Activated CD4-positive, alpha-beta T cell treated with anti-CD3 and anti-CD28 coated beads, Interleukin-2, amount 10 ng/mL, durations not matched to agents 7 days and 5 days (primary cell): Measurements from ENCODE around the gene LMNA. TPM values are rescaled to one million over a fixed set of nuclear protein-coding genes. Genes with fewer than 3 reads are reported as not detected.

Source experiments
- CTCF ChIA-PET: fragments of 350-600 bp; sonication (Branson Sonifier 250); formaldehyde crosslinking; loops from one replicate; lab custom pipeline; 2021; ENCODE audit warnings: antibody characterized with exemption; lab: Charles Lee
- POLR2A ChIA-PET: fragments of 350-600 bp; sonication (Branson Sonifier 250); formaldehyde crosslinking; loops from one replicate; lab custom pipeline; 2021; ENCODE audit warnings: antibody characterized with exemption; lab: Charles Lee
- DNase-seq: peaks from one replicate; pipeline ENCODE4 v3.0.0-alpha.2; 2020
- H3K27ac Mint-ChIP-seq: one replicate; pipeline ENCODE4 v1.8.0; 2021; ENCODE audit warnings: mild to moderate bottlenecking, moderate library complexity, mixed read lengths
- H3K27me3 Mint-ChIP-seq: one replicate; pipeline ENCODE4 v1.8.0; 2021; ENCODE audit warnings: mixed read lengths
- H3K36me3 Mint-ChIP-seq: one replicate; pipeline ENCODE4 v1.8.0; 2021; ENCODE audit warnings: low read depth, mixed read lengths
- H3K4me1 Mint-ChIP-seq: one replicate; pipeline ENCODE4 v1.8.0; 2021; ENCODE audit warnings: mixed read lengths
- H3K4me3 Mint-ChIP-seq: one replicate; pipeline ENCODE4 v1.8.0; 2021; ENCODE audit warnings: mild to moderate bottlenecking, moderate library complexity, mixed read lengths
- H3K9me3 Mint-ChIP-seq: one replicate; pipeline ENCODE4 v1.8.0; 2021; ENCODE audit warnings: mixed read lengths
- total RNA-seq, 2 experiments: library from RNA; stranded (reverse); gene quantifications; one replicate each; pipeline ENCODE4 v1.2.3, GENCODE V29; 2021

LMNA gene
- total RNA-seq, 2 experiments from 2014 or later = 38.3 to 43.5 TPM

GRCh38 chr1:156083800-156084790, 30.4 kb upstream of the LMNA start:
- ChIA-PET CTCF (interaction anchor here (0.8 to 26.9 kb wide), 3 partner anchors 10 to 40 kb away, joined by 4 to 645 read pairs (median 4); partner anchors contain the start of gene LMNA), POLR2A (no interaction called here)
- no peak for DNase-seq
- Mint-ChIP-seq H3K9me3 (no peaks in the 10 kb centered on the region), H3K4me1 (peaks cover 4% of the 10 kb centered on the region), H3K27ac (no peak overlapping the region), H3K27me3 (peaks cover 62% of the 10 kb centered on the region), H3K36me3 (no peaks in the 10 kb centered on the region), H3K4me3 (peak overlapping the region; percentile 75)

- no peak overlapping the region for H3K4me3 Mint-ChIP-seq
- no peak for DNase-seq
- H3K27me3 Mint-ChIP-seq = peaks cover 51% of the 10 kb centered on the region
- CTCF ChIA-PET = interaction anchor here (1.3 to 26.9 kb wide), 2 partner anchors 11 to 37 kb away, joined by 4 to 645 read pairs; partner anchors contain the start of gene LMNA
- H3K36me3 Mint-ChIP-seq = no peaks in the 10 kb centered on the region
- H3K27ac Mint-ChIP-seq = no peak overlapping the region
- POLR2A ChIA-PET = no interaction called here
- H3K4me1 Mint-ChIP-seq = peaks cover 5% of the 10 kb centered on the region
- H3K9me3 Mint-ChIP-seq = no peaks in the 10 kb centered on the region
These were observed 28.3 kb upstream of the LMNA start for GRCh38 chr1:156086256-156086662.

GRCh38 chr1:156089704-156090103, 24.8 kb upstream of the LMNA start:
- Mint-ChIP-seq H3K4me1 (peaks cover 1% of the 10 kb centered on the region), H3K36me3 (no peaks in the 10 kb centered on the region), H3K27ac (no peak overlapping the region), H3K9me3 (no peaks in the 10 kb centered on the region), H3K27me3 (peaks cover 41% of the 10 kb centered on the region), H3K4me3 (no peak overlapping the region)
- no peak for DNase-seq
- CTCF ChIA-PET = interaction anchor here (0.6 to 26.9 kb wide), 7 partner anchors 9 to 258 kb away, joined by 3 to 645 read pairs (median 4); partner anchors contain the start of gene LMNA
- POLR2A ChIA-PET = no interaction called here

- no peak overlapping the region for H3K27ac Mint-ChIP-seq
- CTCF ChIA-PET = interaction anchor here (0.6 to 26.9 kb wide), 12 partner anchors 9 to 258 kb away, joined by 3 to 645 read pairs (median 4); partner anchors contain the start of gene LMNA
- no peaks in the 10 kb centered on the region for H3K9me3 Mint-ChIP-seq
- no peaks in the 10 kb centered on the region for H3K36me3 Mint-ChIP-seq
- POLR2A ChIA-PET = no interaction called here
- DNase-seq = no peak
- peaks cover 4% of the 10 kb centered on the region for H3K4me1 Mint-ChIP-seq
- no peak overlapping the region for H3K4me3 Mint-ChIP-seq
- H3K27me3 Mint-ChIP-seq = peaks cover 36% of the 10 kb centered on the region
These were observed 24.2 kb upstream of the LMNA start for GRCh38 chr1:156090138-156090839.

- Mint-ChIP-seq H3K4me3 (no peak overlapping the region), H3K27ac (no peak overlapping the region), H3K27me3 (peaks cover 31% of the 10 kb centered on the region), H3K4me1 (peaks cover 8% of the 10 kb centered on the region), H3K36me3 (no peaks in the 10 kb centered on the region), H3K9me3 (no peaks in the 10 kb centered on the region)
- DNase-seq = peak; percentile 92
- ChIA-PET CTCF (interaction anchor here (0.8 to 26.9 kb wide), 9 partner anchors 8 to 155 kb away, joined by 3 to 645 read pairs (median 4); partner anchors contain the start of gene LMNA), POLR2A (no interaction called here)
These were observed 23.7 kb upstream of the LMNA start for GRCh38 chr1:156090840-156091188.

GRCh38 chr1:156091610-156092009, 22.9 kb upstream of the LMNA start:
- H3K4me3 Mint-ChIP-seq = no peak overlapping the region
- POLR2A ChIA-PET = no interaction called here
- H3K27ac Mint-ChIP-seq = no peak overlapping the region
- H3K36me3 Mint-ChIP-seq = no peaks in the 10 kb centered on the region
- peaks cover 27% of the 10 kb centered on the region for H3K27me3 Mint-ChIP-seq
- DNase-seq = no peak
- H3K4me1 Mint-ChIP-seq = peaks cover 16% of the 10 kb centered on the region
- CTCF ChIA-PET = interaction anchor here (0.8 to 26.9 kb wide), 7 partner anchors 11 to 141 kb away, joined by 3 to 645 read pairs (median 5); partner anchors contain the start of gene LMNA
- no peaks in the 10 kb centered on the region for H3K9me3 Mint-ChIP-seq

- CTCF ChIA-PET = interaction anchor here (0.9 to 26.9 kb wide), 16 partner anchors 10 to 350 kb away, joined by 3 to 645 read pairs (median 5); partner anchors contain the start of genes KHDC4, LMNA, PAQR6 and SLC25A44
These were observed 18.5 kb upstream of the LMNA start for GRCh38 chr1:156095906-156096508.

GRCh38 chr1:156096640-156097391, 17.7 kb upstream of the LMNA start:
- peak; percentile 88 for DNase-seq
- ChIA-PET CTCF (interaction anchor here (0.7 to 26.9 kb wide), 27 partner anchors 9 to 349 kb away, joined by 3 to 645 read pairs (median 5); partner anchors contain the start of genes KHDC4, LMNA and PAQR6), POLR2A (interaction anchor here (1.4 kb wide), 1 partner anchor 31 kb away, joined by 11 read pairs; no protein-coding TSS in a partner anchor)
- peak overlapping the region; percentile 44 for H3K4me3 Mint-ChIP-seq
- H3K9me3 Mint-ChIP-seq = no peaks in the 10 kb centered on the region
- peaks cover 20% of the 10 kb centered on the region for H3K27me3 Mint-ChIP-seq
- peak overlapping the region; percentile 72 for H3K27ac Mint-ChIP-seq
- no peaks in the 10 kb centered on the region for H3K36me3 Mint-ChIP-seq
- peaks cover 44% of the 10 kb centered on the region for H3K4me1 Mint-ChIP-seq

More at GRCh38 chr1:156095906-156096508, 18.5 kb upstream of the LMNA start:
- no peak overlapping the region for H3K4me3 Mint-ChIP-seq
- no peak overlapping the region for H3K27ac Mint-ChIP-seq
- no peaks in the 10 kb centered on the region for H3K9me3 Mint-ChIP-seq
- DNase-seq = no peak
- H3K4me1 Mint-ChIP-seq = peaks cover 42% of the 10 kb centered on the region
- no peaks in the 10 kb centered on the region for H3K36me3 Mint-ChIP-seq
- H3K27me3 Mint-ChIP-seq = peaks cover 21% of the 10 kb centered on the region
- POLR2A ChIA-PET = interaction anchor here (1.4 kb wide), 2 partner anchors 9 to 32 kb away, joined by 3 to 11 read pairs; no protein-coding TSS in a partner anchor

- Mint-ChIP-seq H3K27ac (peak overlapping the region; percentile 72), H3K27me3 (peaks cover 18% of the 10 kb centered on the region), H3K4me1 (peaks cover 44% of the 10 kb centered on the region), H3K36me3 (no peaks in the 10 kb centered on the region), H3K9me3 (no peaks in the 10 kb centered on the region), H3K4me3 (no peak overlapping the region)
- ChIA-PET CTCF (interaction anchor here (0.7 to 26.9 kb wide), 24 partner anchors 8 to 348 kb away, joined by 3 to 645 read pairs (median 5); partner anchors contain the start of genes KHDC4, LMNA and PAQR6), POLR2A (interaction anchor here (1.4 kb wide), 1 partner anchor 30 kb away, joined by 11 read pairs; no protein-coding TSS in a partner anchor)
- DNase-seq = no peak
These were observed 16.9 kb upstream of the LMNA start for GRCh38 chr1:156097499-156098178.

- peaks cover 14% of the 10 kb centered on the region for H3K27me3 Mint-ChIP-seq
- ChIA-PET POLR2A (no interaction called here), CTCF (interaction anchor here (0.6 to 26.9 kb wide), 7 partner anchors 9 to 718 kb away, joined by 3 to 645 read pairs (median 4); partner anchors contain the start of genes LAMTOR2 and LMNA)
- H3K4me1 Mint-ChIP-seq = peaks cover 53% of the 10 kb centered on the region
- H3K4me3 Mint-ChIP-seq = no peak overlapping the region
- no peak overlapping the region for H3K27ac Mint-ChIP-seq
- DNase-seq = no peak
- no peaks in the 10 kb centered on the region for H3K9me3 Mint-ChIP-seq
- H3K36me3 Mint-ChIP-seq = no peaks in the 10 kb centered on the region
These were observed 15.7 kb upstream of the LMNA start for GRCh38 chr1:156098784-156099183.

- CTCF ChIA-PET = interaction anchor here (0.6 to 26.9 kb wide), 7 partner anchors 8 to 718 kb away, joined by 3 to 645 read pairs (median 4); partner anchors contain the start of genes LAMTOR2 and LMNA
- Mint-ChIP-seq H3K36me3 (no peaks in the 10 kb centered on the region), H3K4me3 (no peak overlapping the region), H3K27ac (no peak overlapping the region), H3K4me1 (peaks cover 57% of the 10 kb centered on the region), H3K27me3 (peaks cover 12% of the 10 kb centered on the region), H3K9me3 (no peaks in the 10 kb centered on the region)
- DNase-seq = no peak
- POLR2A ChIA-PET = no interaction called here
These were observed 15.2 kb upstream of the LMNA start for GRCh38 chr1:156099282-156099681.
